HEK293 (cell line): ENCODE data around the gene MRTFA.

Source experiments
- CTCF ChIA-PET: fragments of 350-600 bp; formaldehyde crosslinking; extraction: SDS; loops from one replicate; lab custom pipeline; 2021; ENCODE audit warnings: antibody characterized with exemption; lab: Yijun Ruan, JAX
- POLR2A ChIA-PET: fragments of 300-600 bp; formaldehyde crosslinking; extraction: SDS; loops from one replicate; lab custom pipeline; 2020; ENCODE audit warnings: antibody characterized with exemption, inconsistent platforms; lab: Yijun Ruan, JAX
- H3K27ac ChIP-seq: fragments of 200-500 bp; sonication (Bioruptor generic); 2 replicates; pipeline ENCODE4 v1.5.1; 2014; ENCODE audit warnings: low read depth, low read length, control low read depth, inconsistent platforms; ENCODE audit errors: extremely low read depth
- H3K36me3 ChIP-seq, 2 experiments: fragments of 200-500 bp in 1 of 2; sonication (Bioruptor generic) in 1 of 2; 1 replicate in 1 of 2; 2 replicates in 1 of 2; pipeline ENCODE4 v1.5.1; 2014 to 2017; ENCODE audit warnings: inconsistent platforms in 2 of 2, low read length in 2 of 2; ENCODE audit not compliant: control insufficient read depth in 2 of 2, insufficient read depth in 1 of 2
- H3K4me1 ChIP-seq: fragments of 200-500 bp; sonication (Bioruptor generic); 2 replicates; pipeline ENCODE4 v1.5.1; 2014; ENCODE audit warnings: mild to moderate bottlenecking, low read length, inconsistent platforms; ENCODE audit not compliant: control insufficient read depth, insufficient read depth
- H3K4me3 ChIP-seq: 2 replicates; pipeline ENCODE4 v1.5.1; 2011; ENCODE audit warnings: low read depth, mild to moderate bottlenecking, control low read depth, low read length, moderate library complexity
- H3K9me3 ChIP-seq: fragments of 200-500 bp; sonication (Bioruptor generic); 2 replicates; pipeline ENCODE4 v1.5.1; 2014; ENCODE audit warnings: low read depth, low read length, inconsistent platforms; ENCODE audit not compliant: control insufficient read depth, insufficient read depth
- BCL11B ChIP-seq: fragments of 450-650 bp; formaldehyde crosslinking; IDR thresholded peaks from 2 replicates; pipeline ENCODE4 v1.5.1; 2016; ENCODE audit warnings: low read depth, missing biosample characterization, missing genetic modification characterization
- CTCF ChIP-seq: fragments of 450-650 bp; formaldehyde crosslinking; IDR thresholded peaks from 2 replicates; pipeline ENCODE4 v1.5.1; 2016; ENCODE audit warnings: missing biosample characterization, missing genetic modification characterization
- GLIS1 ChIP-seq: fragments of 450-650 bp; formaldehyde crosslinking; IDR thresholded peaks from 2 replicates; pipeline ENCODE4 v1.5.1; 2016; ENCODE audit warnings: missing biosample characterization, missing genetic modification characterization
- KLF7 ChIP-seq: fragments of 450-650 bp; formaldehyde crosslinking; IDR thresholded peaks from 2 replicates; pipeline ENCODE4 v1.5.1; 2016; ENCODE audit warnings: missing biosample characterization, missing genetic modification characterization, borderline replicate concordance
- OSR2 ChIP-seq: fragments of 450-650 bp; formaldehyde crosslinking; IDR thresholded peaks from 2 replicates; pipeline ENCODE4 v1.5.1; 2016; ENCODE audit warnings: missing biosample characterization, missing genetic modification characterization
- PRDM6 ChIP-seq: fragments of 450-650 bp; formaldehyde crosslinking; IDR thresholded peaks from 2 replicates; pipeline ENCODE4 v1.5.1; 2017; ENCODE audit warnings: missing biosample characterization, missing genetic modification characterization
- SETDB1 ChIP-seq: IDR thresholded peaks from one replicate; pipeline ENCODE4 v1.6.1; 2017; ENCODE audit warnings: mild to moderate bottlenecking, low read length, moderate library complexity, mixed read lengths; ENCODE audit not compliant: insufficient read length
- ZBTB21 ChIP-seq: fragments of 450-650 bp; formaldehyde crosslinking; IDR thresholded peaks from 2 replicates; pipeline ENCODE4 v1.5.1; 2017; ENCODE audit warnings: missing biosample characterization, missing genetic modification characterization
- ZBTB6 ChIP-seq: fragments of 450-650 bp; formaldehyde crosslinking; IDR thresholded peaks from 2 replicates; pipeline ENCODE4 v1.5.1; 2017; ENCODE audit warnings: missing biosample characterization, missing genetic modification characterization
- ZFP41 ChIP-seq: fragments of 450-650 bp; formaldehyde crosslinking; IDR thresholded peaks from 2 replicates; pipeline ENCODE4 v1.5.1; 2016; ENCODE audit warnings: missing biosample characterization, missing genetic modification characterization, borderline replicate concordance
- ZFP69B ChIP-seq: fragments of 450-650 bp; formaldehyde crosslinking; IDR thresholded peaks from 2 replicates; pipeline ENCODE4 v1.5.1; 2016; ENCODE audit warnings: missing biosample characterization, missing genetic modification characterization
- ZNF211 ChIP-seq: fragments of 450-650 bp; formaldehyde crosslinking; IDR thresholded peaks from 2 replicates; pipeline ENCODE4 v1.5.1; 2016; ENCODE audit warnings: low read depth, missing biosample characterization, missing genetic modification characterization
- ZNF341 ChIP-seq: fragments of 450-650 bp; formaldehyde crosslinking; IDR thresholded peaks from 2 replicates; pipeline ENCODE4; 2016; ENCODE audit warnings: low read depth, missing biosample characterization, missing genetic modification characterization
- ZNF394 ChIP-seq: fragments of 450-650 bp; formaldehyde crosslinking; IDR thresholded peaks from 2 replicates; pipeline ENCODE4 v1.5.1; 2016; ENCODE audit warnings: missing biosample characterization, missing genetic modification characterization, mild to moderate bottlenecking, moderate library complexity, borderline replicate concordance
- ZNF473 ChIP-seq: fragments of 450-650 bp; formaldehyde crosslinking; IDR thresholded peaks from 2 replicates; pipeline ENCODE4 v1.5.1; 2017; ENCODE audit warnings: missing biosample characterization, missing genetic modification characterization
- ZNF529 ChIP-seq: fragments of 450-650 bp; formaldehyde crosslinking; IDR thresholded peaks from 2 replicates; pipeline ENCODE4 v1.5.1; 2017; ENCODE audit warnings: missing genetic modification characterization, missing biosample characterization; ENCODE audit not compliant: insufficient replicate concordance
- ZNF549 ChIP-seq: fragments of 450-650 bp; IDR thresholded peaks from 2 replicates; pipeline ENCODE4 v1.5.1; 2018; ENCODE audit warnings: missing biosample characterization, missing genetic modification characterization, mild to moderate bottlenecking, inconsistent platforms, moderate library complexity
- ZNF561 ChIP-seq: fragments of 450-650 bp; IDR thresholded peaks from 2 replicates; pipeline ENCODE4 v1.5.1; 2018; ENCODE audit warnings: missing biosample characterization, missing genetic modification characterization, borderline replicate concordance
- ZNF621 ChIP-seq: fragments of 450-650 bp; formaldehyde crosslinking; IDR thresholded peaks from 2 replicates; pipeline ENCODE4 v1.5.1; 2017; ENCODE audit warnings: missing biosample characterization, missing genetic modification characterization
- ZNF654 ChIP-seq: fragments of 450-650 bp; formaldehyde crosslinking; IDR thresholded peaks from 2 replicates; pipeline ENCODE4 v1.5.1; 2016; ENCODE audit warnings: low read depth, missing biosample characterization, missing genetic modification characterization
- ZNF664 ChIP-seq: fragments of 450-650 bp; formaldehyde crosslinking; IDR thresholded peaks from 2 replicates; pipeline ENCODE4 v1.5.1; 2016; ENCODE audit warnings: missing biosample characterization, missing genetic modification characterization
- ZSCAN30 ChIP-seq: fragments of 450-650 bp; IDR thresholded peaks from 2 replicates; pipeline ENCODE4 v1.5.1; 2018; ENCODE audit warnings: missing biosample characterization, mild to moderate bottlenecking, missing genetic modification characterization, moderate library complexity
- ZSCAN4 ChIP-seq: fragments of 450-650 bp; formaldehyde crosslinking; IDR thresholded peaks from 2 replicates; pipeline ENCODE4 v1.5.1; 2017; ENCODE audit warnings: missing biosample characterization, missing genetic modification characterization
- ZSCAN5A ChIP-seq: fragments of 450-650 bp; formaldehyde crosslinking; IDR thresholded peaks from 2 replicates; pipeline ENCODE4 v1.5.1; 2016; ENCODE audit warnings: missing biosample characterization, missing genetic modification characterization
- TF ChIP-seq, protein P1 (sequence below): fragments of 450-650 bp; formaldehyde crosslinking; IDR thresholded peaks from 2 replicates; pipeline ENCODE4 v1.5.1; 2016; ENCODE audit warnings: missing biosample characterization, missing genetic modification characterization
- TF ChIP-seq, protein P2 (sequence below): fragments of 450-650 bp; formaldehyde crosslinking; optimal IDR thresholded peaks from 2 replicates; pipeline ENCODE3; 2016; ENCODE audit warnings: missing biosample characterization, mild to moderate bottlenecking, missing genetic modification characterization

The MRTFA gene

DNA sequence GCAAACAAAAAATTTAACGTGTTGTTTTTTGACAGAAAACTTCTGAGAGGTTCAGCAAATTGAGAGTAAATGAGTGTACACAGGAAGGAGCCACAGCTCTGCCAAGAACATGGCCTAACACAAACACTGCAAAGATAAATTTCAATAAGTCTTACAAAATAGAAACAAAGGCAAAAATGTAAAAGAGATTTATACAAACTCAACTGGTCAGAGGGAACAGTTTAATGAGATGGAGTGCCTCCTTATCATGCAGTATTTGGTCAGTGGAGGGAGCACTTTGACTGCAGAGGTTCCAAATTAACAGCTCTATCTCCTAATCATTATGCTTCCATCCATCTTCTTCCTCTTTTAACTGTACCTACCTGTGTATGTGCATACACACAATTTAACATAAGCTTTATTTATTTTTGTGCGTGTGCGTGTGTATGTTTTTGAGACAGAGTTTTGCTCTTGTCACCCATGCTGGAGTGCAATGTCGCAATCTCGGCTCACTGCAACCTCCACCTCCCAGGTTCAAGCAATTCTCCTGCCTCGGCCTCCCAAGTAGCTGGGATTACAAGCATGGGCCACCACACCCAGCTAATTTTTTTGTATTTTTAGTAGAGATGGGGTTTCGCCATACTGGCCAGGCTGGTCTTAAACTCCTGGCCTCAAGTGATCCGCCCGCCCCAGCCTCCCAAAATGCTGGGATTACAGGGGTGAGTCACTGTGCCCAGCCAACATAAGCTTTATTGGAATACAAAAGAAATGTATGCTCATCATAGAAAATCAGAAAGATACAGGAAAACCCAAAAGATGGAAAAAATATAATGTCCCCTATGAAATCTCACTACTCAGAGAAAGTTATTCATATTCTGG, 111.9 kb downstream of the MRTFA start:
- no peak overlapping the region for H3K4me3 ChIP-seq
- no peaks in the 10 kb centered on the region for H3K9me3 ChIP-seq
- no peak overlapping the region for H3K27ac ChIP-seq
- TF ChIP-seq ZFP69B (tag by site-specific recombination) (no peak), ZNF473 (tag by site-specific recombination) (no peak), KLF7 (tag by site-specific recombination) (no peak), CTCF (tag by site-specific recombination) (0 out of 2 replicates have a peak, but pooled peaks have one; percentile 17), ZNF561 (tag by site-specific recombination) (no peak), ZNF654 (tag by site-specific recombination) (peak; percentile 26), ZFP41 (no peak), ZNF529 (tag by site-specific recombination) (no peak), ZSCAN5A (tag by site-specific recombination) (no peak), ZNF394 (tag by site-specific recombination) (no peak), ZBTB21 (no peak), PRDM6 (tag by site-specific recombination) (no peak; the same call in 1 of the 2 replicates), SETDB1 (no peak), ZNF664 (tag by site-specific recombination) (peak; percentile 73), ZNF621 (tag by site-specific recombination) (no peak), OSR2 (no peak), ZNF341 (tag by site-specific recombination) (no peak), ZBTB6 (tag by site-specific recombination) (0 out of 2 replicates have a peak, but pooled peaks have one; percentile 11), GLIS1 (peak; percentile 47), ZSCAN4 (tag by site-specific recombination) (no peak), ZNF549 (no peak), ZSCAN30 (tag by site-specific recombination) (no peak), BCL11B (tag by site-specific recombination) (no peak), ZNF211 (no peak)
- TF ChIP-seq, protein P1, sequence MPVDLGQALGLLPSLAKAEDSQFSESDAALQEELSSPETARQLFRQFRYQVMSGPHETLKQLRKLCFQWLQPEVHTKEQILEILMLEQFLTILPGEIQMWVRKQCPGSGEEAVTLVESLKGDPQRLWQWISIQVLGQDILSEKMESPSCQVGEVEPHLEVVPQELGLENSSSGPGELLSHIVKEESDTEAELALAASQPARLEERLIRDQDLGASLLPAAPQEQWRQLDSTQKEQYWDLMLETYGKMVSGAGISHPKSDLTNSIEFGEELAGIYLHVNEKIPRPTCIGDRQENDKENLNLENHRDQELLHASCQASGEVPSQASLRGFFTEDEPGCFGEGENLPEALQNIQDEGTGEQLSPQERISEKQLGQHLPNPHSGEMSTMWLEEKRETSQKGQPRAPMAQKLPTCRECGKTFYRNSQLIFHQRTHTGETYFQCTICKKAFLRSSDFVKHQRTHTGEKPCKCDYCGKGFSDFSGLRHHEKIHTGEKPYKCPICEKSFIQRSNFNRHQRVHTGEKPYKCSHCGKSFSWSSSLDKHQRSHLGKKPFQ = no peak
- TF ChIP-seq, protein P2, sequence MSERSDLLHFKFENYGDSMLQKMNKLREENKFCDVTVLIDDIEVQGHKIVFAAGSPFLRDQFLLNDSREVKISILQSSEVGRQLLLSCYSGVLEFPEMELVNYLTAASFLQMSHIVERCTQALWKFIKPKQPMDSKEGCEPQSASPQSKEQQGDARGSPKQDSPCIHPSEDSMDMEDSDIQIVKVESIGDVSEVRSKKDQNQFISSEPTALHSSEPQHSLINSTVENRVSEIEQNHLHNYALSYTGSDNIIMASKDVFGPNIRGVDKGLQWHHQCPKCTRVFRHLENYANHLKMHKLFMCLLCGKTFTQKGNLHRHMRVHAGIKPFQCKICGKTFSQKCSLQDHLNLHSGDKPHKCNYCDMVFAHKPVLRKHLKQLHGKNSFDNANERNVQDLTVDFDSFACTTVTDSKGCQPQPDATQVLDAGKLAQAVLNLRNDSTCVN = no peak
- H3K4me1 ChIP-seq = peaks cover 7% of the 10 kb centered on the region; the same call in 1 of the 2 replicates
- H3K36me3 ChIP-seq = no peaks in the 10 kb centered on the region
- ChIA-PET POLR2A (interaction anchor here (0.5 to 1.5 kb wide), 4 partner anchors 9 to 332 kb away, joined by 3 to 6 read pairs (median 3); partner anchors contain the start of genes MRTFA and ST13), CTCF (interaction anchor here (0.6 to 4.4 kb wide), 32 partner anchors 8 to 397 kb away, joined by 3 to 90 read pairs (median 4); no protein-coding TSS in a partner anchor)
